ENCODE measurements around the gene UBE2D2.
"Not testable (repeated sequence)": the region's sequence is repeated elsewhere in the genome, so short reads cannot be mapped to it uniquely, and the experiment has no call there.

The UBE2D2 gene

DNA sequence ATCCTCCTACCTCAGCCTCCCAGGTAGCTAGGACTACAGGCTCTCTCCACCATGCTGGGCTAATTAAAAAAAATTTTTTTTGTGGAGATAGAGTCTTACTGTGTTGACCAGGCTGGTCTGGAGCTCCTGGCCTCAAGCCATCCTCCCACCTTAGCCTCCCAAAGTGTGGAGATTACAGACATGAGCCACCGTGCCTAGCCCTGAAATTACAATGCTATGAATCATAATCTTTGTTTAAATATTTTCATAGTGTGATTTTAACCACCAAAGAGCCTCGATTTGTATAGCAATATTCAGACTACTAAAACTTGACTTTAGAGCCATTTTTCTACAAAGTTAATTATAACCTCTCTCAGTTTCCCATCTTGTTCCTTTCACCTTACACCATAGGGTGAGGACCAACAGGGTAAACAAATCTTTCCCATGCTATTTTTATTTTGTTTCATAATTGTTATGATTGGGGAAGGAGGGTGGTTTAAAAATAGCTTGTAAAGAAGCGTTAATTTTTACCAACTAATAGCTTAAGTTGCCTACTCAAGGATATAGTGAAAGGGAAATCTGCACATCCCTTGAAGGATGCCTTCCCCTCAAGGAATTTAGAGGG, 32.7 kb downstream of the UBE2D2 start:
- DNase-seq (ENCODE audit: low read depth): peak; percentile 57
- TF ChIP-seq, protein P1, sequence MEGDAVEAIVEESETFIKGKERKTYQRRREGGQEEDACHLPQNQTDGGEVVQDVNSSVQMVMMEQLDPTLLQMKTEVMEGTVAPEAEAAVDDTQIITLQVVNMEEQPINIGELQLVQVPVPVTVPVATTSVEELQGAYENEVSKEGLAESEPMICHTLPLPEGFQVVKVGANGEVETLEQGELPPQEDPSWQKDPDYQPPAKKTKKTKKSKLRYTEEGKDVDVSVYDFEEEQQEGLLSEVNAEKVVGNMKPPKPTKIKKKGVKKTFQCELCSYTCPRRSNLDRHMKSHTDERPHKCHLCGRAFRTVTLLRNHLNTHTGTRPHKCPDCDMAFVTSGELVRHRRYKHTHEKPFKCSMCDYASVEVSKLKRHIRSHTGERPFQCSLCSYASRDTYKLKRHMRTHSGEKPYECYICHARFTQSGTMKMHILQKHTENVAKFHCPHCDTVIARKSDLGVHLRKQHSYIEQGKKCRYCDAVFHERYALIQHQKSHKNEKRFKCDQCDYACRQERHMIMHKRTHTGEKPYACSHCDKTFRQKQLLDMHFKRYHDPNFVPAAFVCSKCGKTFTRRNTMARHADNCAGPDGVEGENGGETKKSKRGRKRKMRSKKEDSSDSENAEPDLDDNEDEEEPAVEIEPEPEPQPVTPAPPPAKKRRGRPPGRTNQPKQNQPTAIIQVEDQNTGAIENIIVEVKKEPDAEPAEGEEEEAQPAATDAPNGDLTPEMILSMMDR (IDR thresholded peaks at IDR 0.05; ENCODE audit: low read length, missing control alignments): no peak
- no peak overlapping the region for H3K4me3 ChIP-seq (replicated peaks; ENCODE audit: low read depth, low read length)

DNA sequence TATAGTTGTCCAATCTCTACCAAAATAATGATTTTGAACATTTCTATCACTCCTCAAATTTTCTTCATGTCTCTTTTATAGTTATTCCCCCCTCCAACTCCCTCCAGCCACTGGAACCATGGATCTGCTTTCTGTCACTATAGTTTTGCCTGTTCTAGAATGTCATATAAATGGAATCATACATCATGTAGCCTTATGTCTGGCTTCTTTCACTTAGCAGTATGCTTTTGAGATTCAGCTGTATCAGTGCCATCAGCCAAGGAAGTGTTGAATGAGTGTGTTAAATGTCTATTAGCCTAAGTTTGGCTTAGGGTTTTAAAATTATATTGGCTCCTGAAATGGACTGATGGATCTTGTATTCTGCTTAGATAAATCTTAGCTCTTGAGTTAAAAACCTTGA, 36.0 kb downstream of the UBE2D2 start:
- TF ChIP-seq, protein P1 (IDR thresholded peaks at IDR 0.05; ENCODE audit: low read length, missing control alignments): no peak
- no peak overlapping the region for H3K4me3 ChIP-seq (replicated peaks; ENCODE audit: low read depth, low read length)
- no peak for DNase-seq (ENCODE audit: low read depth)

DNA sequence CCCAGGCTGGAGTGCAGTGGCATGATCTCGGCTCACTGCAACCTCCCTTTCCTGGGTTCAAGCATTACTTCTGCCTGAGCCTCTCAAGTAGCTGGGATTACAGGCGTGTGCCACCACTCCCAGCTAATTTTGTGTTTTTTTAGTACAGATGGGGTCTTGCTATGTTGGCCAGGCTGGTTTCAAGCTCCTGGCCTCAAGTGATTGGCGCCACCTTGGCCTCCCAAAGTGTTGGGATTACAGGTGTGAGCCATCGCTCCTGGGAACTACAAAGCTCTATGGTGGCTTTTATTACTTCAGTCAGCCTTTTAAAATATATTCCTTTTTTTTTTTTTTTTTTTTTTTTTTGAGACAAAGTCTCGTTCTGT, 37.4 kb downstream of the UBE2D2 start:
- DNase-seq (ENCODE audit: low read depth); H3K4me3 ChIP-seq (replicated peaks; ENCODE audit: low read depth, low read length): not testable (repeated sequence)

DNA sequence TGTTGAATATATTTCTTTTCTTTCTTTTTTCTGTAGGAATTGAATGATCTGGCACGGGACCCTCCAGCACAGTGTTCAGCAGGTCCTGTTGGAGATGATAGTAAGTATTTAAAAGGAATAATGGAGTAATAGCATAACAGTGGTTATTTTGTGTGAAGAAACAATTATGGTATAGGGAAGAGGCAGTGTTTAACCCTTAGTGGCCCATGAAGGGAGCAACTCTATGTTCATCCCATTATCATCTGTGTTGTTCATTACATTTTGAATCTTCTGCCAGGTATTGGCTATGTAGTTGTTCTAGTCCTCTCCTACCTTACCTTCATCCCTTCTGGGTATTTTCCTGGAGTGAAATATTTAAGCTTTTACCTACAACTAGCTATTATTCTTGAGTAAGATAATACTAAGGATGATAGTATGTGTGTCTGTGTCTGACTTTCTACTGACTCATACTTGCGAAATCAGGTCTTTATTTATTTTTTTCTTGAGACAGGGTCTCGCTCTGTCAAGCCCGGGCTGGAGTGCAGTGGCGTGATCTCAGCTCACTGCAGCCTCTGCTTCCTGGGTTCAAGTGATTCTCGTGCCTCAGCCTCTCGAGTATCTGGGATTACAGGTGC, 39.3 kb downstream of the UBE2D2 start:
- TF ChIP-seq, protein P1 (IDR thresholded peaks at IDR 0.05; ENCODE audit: low read length, missing control alignments): no peak
- peak; percentile 65 for DNase-seq (ENCODE audit: low read depth)

DNA sequence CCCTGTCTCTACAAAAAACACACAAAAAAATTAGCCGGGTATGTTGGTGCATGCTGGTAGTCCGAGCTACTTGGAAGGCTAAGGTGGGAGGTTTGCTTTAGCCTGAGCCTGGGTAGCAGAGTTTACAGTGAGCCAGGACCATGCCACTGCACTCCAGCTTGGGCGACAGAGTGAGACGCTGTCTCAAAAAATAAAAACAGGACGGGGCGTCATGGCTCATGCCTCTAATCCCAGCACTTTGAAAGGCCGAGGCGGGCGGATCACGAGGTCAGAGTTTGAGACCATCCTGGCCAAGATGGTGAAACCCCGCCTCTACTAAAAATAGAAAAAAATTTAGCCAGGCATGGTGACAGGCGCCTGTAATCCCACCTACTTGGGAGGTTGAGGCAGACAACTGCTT, 40.3 kb downstream of the UBE2D2 start:
- no peak for DNase-seq (ENCODE audit: low read depth)

More for the DNA sequence above, 39.3 kb downstream of the UBE2D2 start:
- no peak overlapping the region for H3K4me3 ChIP-seq (replicated peaks; ENCODE audit: low read depth, low read length)

DNA sequence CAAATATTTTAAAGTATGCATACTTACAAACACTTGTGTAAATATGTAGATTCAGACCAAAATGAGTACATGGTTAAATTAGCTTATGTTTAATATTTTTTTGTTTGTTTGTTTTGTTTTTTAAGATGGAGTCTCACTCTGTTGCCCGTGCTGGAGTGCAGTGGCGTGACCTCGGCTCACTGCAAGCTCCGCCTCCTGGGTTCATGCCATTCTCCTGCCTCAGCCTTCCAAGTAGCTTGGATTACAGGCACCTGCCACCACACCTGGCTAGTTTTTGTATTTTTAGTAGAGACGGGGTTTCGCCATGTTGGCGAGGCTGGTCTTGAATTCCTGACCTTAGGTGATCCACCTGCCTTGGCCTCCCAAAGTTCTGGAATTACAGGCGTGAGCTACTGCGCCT, 40.8 kb downstream of the UBE2D2 start:
- H3K4me3 ChIP-seq (replicated peaks; ENCODE audit: low read depth, low read length); DNase-seq (ENCODE audit: low read depth): not testable (repeated sequence)

More for the DNA sequence above, 40.3 kb downstream of the UBE2D2 start:
- TF ChIP-seq, protein P1 (IDR thresholded peaks at IDR 0.05; ENCODE audit: low read length, missing control alignments): no peak
- H3K4me3 ChIP-seq (replicated peaks; ENCODE audit: low read depth, low read length): no peak overlapping the region

DNA sequence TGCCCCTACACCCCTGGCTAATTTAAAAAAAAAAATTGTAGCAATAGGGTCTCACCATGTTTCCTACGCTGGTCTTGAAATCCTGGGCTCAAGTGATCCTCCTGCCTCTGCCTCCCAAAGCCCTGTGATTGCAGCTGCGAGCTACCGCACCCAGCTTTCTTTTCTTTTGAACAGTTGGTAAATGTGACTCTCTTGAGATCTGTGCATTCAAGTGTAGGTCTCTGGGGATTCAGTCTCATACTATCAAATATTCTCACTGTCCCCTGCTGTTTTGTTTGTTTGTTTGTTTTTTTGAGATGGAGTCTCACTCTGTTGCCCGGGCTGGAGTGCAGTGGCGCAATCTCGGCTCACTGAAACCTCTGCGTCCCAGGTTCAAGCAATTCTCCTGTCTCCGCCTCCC, 44.7 kb downstream of the UBE2D2 start:
- no peak overlapping the region for H3K4me3 ChIP-seq (replicated peaks; ENCODE audit: low read depth, low read length)
- DNase-seq (ENCODE audit: low read depth): no peak
- TF ChIP-seq, protein P1 (IDR thresholded peaks at IDR 0.05; ENCODE audit: low read length, missing control alignments): no peak

Data from fibroblast of pulmonary artery (primary cell).